RKO (cell line): ENCODE measurements around the gene LRRD1.
A peak's percentile ranks its signal among the peaks of the same experiment; 100 is the strongest.
"Not testable (repeated sequence)": the region's sequence is repeated elsewhere in the genome, so short reads cannot be mapped to it uniquely, and the experiment has no call there.

Source experiments
- DNase-seq: peaks from one replicate; pipeline ENCODE4 v3.0.0-alpha.2; 2016; ENCODE audit warnings: low spot score

The LRRD1 gene

GRCh38 chr7:92178928-92179924 lies at the start of gene LRRD1:
Gene LRRD1 (minus strand): TSS chr7:92179142. CDS start chr7:92165202, 13,940 bp downstream.
- no peak for DNase-seq

DNA sequence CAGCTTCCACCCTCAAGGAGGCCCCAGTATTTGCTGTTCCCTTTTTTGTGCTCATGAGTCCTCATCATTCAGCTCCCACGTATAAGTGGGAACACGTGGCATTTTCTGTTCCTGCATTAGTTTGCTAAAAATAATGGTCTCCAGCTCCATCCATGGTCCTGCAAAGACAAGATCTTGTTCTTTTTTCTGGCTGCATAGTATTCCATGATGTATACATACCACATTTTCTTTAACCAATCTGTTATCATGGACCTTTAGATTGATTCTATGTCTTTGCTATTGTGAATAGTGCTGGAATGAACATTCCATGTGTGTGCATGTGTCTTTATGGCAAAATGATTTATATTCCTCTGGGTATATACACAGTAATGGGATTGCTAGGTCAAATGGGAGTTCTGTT lies 49.8 kb upstream of the LRRD1 start:
- no peak for DNase-seq

DNA sequence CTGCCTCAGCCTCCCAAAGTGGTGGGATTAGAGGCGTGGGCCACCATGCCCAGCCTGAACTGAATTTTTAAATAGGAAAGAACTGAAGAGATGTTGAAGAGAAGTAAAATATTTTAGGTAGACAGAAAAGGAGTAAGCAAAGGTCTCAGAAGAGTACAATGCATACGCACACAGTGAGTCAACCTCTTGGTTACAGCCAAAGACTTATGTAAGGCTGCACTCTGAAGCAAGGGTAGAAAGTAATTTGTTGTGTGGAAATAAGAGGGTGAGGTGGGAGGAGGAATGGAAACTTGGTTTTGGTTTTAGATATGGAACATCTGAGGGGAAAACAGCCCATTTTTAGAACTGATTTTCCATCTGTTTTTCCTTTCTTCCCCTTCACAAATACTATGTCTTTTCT lies 49.2 kb upstream of the LRRD1 start:
- no peak for DNase-seq

- no peak for DNase-seq
Observed at GRCh38 chr7:92226981-92227380, 48.0 kb upstream of the LRRD1 start.

GRCh38 chr7:92221766-92222165 lies 42.8 kb upstream of the LRRD1 start:
- no peak for DNase-seq

GRCh38 chr7:92206672-92207071 lies 27.7 kb upstream of the LRRD1 start:
- DNase-seq = no peak

DNA sequence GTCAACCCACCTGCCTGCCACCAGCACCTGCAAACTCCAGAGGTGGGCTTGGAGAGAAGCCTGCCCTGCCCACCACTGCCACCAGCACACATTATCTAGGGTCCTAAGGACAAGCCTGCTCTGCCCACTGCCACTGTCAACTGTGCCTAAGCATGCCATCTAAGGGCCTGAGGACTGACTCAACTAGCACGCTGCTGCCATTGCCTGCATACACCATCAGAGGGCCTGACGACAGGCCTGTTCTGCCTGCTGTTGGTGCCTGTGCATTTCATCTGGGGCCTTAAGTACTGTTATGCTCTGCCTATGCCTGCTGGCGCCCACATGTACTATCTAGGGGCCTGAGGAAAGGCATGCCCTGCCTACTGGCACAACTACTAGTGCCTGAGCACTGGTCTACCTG lies 27.0 kb upstream of the LRRD1 start:
- DNase-seq = peak; percentile 29

DNA sequence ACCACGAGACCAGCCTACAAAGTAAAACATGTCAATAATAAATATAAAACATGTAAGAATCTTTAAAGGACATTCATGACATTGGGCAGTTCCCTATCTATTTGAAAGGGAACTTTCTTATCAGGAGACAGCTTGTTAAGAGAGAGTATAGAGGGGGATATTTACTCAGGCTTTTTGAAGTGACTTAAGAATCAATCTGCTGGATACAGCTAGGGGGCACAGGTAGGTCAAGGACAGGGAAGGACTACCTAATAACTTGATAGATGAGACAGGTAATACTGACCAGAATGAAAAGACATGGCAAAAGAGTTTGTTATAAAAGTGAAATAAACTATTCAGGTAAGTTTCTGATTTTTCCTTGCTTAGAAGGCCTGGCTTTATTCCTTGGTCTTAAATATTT lies 21.8 kb upstream of the LRRD1 start:
- no peak for DNase-seq

DNA sequence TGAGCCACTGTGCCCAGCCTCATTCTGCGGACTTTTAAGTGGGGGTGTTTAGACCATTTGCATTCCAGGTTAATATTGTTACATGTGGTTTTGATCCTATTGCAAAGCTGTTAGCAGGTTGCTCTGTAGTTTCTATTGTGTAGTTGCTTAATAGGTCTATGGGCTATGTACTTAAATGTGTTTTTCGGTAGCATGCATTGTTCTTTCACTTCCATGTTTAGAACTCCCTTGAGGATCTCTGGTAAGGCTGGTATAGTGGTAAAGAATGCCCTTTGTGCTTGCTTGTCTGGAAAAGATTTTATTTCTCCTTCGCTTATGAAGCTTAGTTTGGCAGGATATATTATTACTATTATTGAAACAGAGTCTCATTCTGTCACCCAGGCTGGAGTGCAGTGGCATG lies 13.4 kb upstream of the LRRD1 start:
- no peak for DNase-seq

DNA sequence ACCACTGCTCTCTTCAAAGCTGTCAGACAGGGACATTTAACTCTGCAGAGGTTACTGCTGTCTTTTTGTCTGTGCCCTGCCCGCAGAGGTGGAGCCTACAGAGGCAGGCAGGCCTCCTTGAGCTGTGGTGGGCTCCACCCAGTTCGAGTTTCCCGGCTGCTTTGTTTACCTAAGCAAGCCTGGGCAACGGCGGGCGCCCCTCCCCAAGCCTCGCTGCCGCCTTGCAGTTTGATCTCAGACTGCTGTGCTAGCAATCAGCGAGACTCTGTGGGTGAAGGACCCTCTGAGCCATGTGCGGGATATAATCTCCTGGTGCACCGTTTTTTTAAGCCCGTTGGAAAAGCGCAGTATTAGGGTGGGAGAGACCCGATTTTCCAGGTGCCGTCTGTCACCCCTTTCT lies 10.3 kb upstream of the LRRD1 start:
- DNase-seq = not testable (repeated sequence)

GRCh38 chr7:92184294-92184693 lies 5.4 kb upstream of the LRRD1 start:
- DNase-seq = not testable (repeated sequence)

- no peak for DNase-seq
Observed at GRCh38 chr7:92177362-92177761, 1.6 kb downstream of the LRRD1 start.

DNA sequence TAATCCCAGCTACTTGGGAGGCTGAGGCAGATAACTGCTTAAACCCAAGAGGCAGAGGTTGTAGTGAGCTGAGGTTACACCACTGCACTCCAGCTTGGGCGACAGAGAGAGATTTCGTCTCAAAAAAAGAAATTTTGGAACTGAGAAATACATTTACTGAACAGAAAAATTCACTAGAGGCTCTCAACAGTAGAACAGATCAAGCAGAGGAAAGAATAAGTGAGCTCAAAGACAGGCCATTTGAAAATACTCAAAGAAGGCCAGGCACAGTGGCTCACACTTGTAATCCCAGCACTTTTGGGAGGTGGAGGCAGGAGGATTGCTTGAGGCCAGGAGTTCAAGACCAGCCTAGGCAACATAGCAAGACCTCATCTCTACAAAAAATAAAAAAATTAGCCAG lies 9.4 kb downstream of the LRRD1 start:
- not testable (repeated sequence) for DNase-seq

DNA sequence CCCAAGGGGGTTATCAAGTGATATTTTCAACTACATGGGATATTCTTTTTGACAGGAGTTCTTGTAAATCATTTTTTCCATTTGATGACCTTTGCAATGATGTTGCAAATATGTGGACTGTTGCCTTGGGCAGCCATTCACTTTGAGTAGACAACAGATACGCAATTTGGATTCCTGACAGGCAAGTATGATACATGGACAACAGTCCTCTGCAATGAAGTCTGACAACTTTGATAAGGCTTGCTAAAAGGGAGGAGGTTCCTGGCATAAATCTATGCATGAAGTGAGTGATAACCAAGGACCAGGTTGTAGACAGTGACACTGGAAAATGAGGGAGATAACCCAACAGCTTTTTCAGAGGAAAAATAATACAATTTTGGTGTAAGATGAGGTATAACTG lies 17.7 kb downstream of the LRRD1 start:
- no peak for DNase-seq

GRCh38 chr7:92158660-92159575 lies 20.0 kb downstream of the LRRD1 start:
- DNase-seq = peak; percentile 74

GRCh38 chr7:92156990-92157389 lies 22.0 kb downstream of the LRRD1 start:
- no peak for DNase-seq

DNA sequence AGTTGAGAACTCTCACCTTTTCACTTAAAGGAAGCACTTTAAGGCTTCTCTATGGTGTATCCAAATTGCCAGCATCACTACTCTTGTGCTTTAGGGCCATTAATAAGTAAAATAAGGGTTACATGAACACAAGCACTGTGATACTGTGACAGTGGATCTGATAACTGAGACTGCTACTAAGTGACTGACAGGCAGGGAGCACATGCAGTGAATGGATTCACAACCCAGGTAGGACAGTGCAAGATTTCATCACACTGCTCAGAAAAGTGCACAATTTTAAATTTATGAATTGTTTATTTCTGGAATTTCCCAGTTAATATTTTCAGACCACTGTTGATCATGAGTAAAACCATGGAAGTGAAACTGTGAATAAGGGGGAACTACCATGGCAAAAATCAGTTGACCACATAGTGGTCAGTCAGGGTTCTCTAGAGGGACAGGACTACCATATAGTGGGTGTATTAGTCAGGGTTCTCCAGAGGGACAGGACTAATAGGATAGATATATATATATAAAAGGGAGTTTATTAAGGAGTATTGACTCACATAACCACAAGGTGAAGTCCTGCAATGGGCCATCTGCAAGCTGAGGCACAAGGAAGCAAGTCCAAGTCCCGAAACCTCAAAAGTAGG lies 23.7 kb downstream of the LRRD1 start:
- DNase-seq = no peak

- DNase-seq = no peak
Observed at GRCh38 chr7:92150450-92151017, 28.4 kb downstream of the LRRD1 start.

DNA sequence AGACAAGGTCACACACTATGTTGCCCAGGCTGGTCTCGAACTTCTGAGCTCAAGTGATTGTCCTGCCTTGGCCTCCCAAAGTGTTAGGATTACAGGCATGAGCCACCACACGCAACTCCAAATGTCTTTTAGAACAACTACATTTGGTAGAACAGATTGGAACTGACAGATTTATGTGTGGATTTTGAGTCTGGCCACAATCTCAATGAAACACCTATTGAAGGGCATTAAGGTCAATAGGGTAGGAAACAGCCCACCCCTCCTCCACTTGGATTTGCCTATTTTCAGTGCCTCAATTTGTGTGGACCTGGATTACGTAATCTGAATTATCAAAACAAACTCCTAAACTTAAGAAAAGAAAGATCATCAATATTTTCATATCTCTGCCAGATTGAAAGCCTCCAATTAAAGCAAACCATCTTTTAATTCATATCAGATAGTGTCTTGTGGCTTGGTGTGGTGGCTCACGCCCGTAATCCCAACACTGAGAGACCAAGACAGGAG lies 29.2 kb downstream of the LRRD1 start:
- DNase-seq = no peak

GRCh38 chr7:92143192-92143880 lies 35.6 kb downstream of the LRRD1 start:
- DNase-seq = not testable (repeated sequence)

- DNase-seq = not testable (repeated sequence)
Observed at GRCh38 chr7:92142791-92143190, 36.2 kb downstream of the LRRD1 start.
